Liver (tissue), 9 donors: ENCODE results near the gene TIMM17B. TPM values are rescaled to one million over a fixed set of nuclear protein-coding genes. Genes with fewer than 3 reads are reported as not detected.

Experiments
- DNase-seq: peaks from one replicate; pipeline ENCODE4 v3.0.0-alpha.2; 2017; ENCODE audit warnings: low spot score
- H3K27ac ChIP-seq, 2 donors: one replicate each; pipeline ENCODE4 v1.7.0; 2013; ENCODE audit warnings: inconsistent platforms in 2 of 2, low read length in 2 of 2, control low read depth in 1 of 2, low read depth in 1 of 2, mild to moderate bottlenecking in 1 of 2
- H3K27me3 ChIP-seq, 4 donors: one replicate each; pipeline versions ENCODE4 v1.6.1 to v1.7.0; 2013; ENCODE audit warnings: low read length in 3 of 4, inconsistent platforms in 1 of 4, mild to moderate bottlenecking in 1 of 4, moderate library complexity in 1 of 4; ENCODE audit not compliant: control insufficient read depth in 4 of 4, insufficient read depth in 4 of 4
- H3K36me3 ChIP-seq, 4 donors: one replicate each; pipeline versions ENCODE4 v1.6.1 to v1.7.0; 2013; ENCODE audit warnings: low read length in 3 of 4, mild to moderate bottlenecking in 3 of 4, low read depth in 1 of 4, moderate library complexity in 1 of 4; ENCODE audit not compliant: control insufficient read depth in 4 of 4, insufficient read depth in 3 of 4
- H3K4me1 ChIP-seq, 4 donors: one replicate each; pipeline versions ENCODE4 v1.6.1 to v1.7.0; 2013; ENCODE audit warnings: low read length in 3 of 4, mild to moderate bottlenecking in 3 of 4, moderate library complexity in 1 of 4; ENCODE audit not compliant: control insufficient read depth in 4 of 4, insufficient read depth in 4 of 4
- H3K4me3 ChIP-seq, 3 donors: one replicate each; pipeline versions ENCODE4 v1.6.1 to v1.7.0; 2013; ENCODE audit warnings: low read length in 3 of 3, control low read depth in 1 of 3, low read depth in 1 of 3, mild to moderate bottlenecking in 1 of 3
- H3K9ac ChIP-seq, 2 donors: one replicate each; pipeline ENCODE4 v1.7.0; 2013; ENCODE audit warnings: low read length in 2 of 2, mild to moderate bottlenecking in 2 of 2, moderate library complexity in 2 of 2, control low read depth in 1 of 2, low read depth in 1 of 2
- H3K9me3 ChIP-seq, 4 donors: one replicate each; pipeline versions ENCODE4 v1.6.1 to v1.7.0; 2013; ENCODE audit warnings: low read length in 3 of 4; ENCODE audit not compliant: control insufficient read depth in 4 of 4
- ATF3 ChIP-seq: IDR thresholded peaks from 2 replicates; pipeline ENCODE4 v1.6.1; 2016; ENCODE audit warnings: antibody characterized with exemption
- EGR1 ChIP-seq, 2 donors: IDR thresholded peaks; 2 replicates each; pipeline ENCODE4 v1.6.1; 2016 to 2018; ENCODE audit warnings: antibody characterized with exemption in 2 of 2, low read depth in 2 of 2
- FOXA1 ChIP-seq: IDR thresholded peaks from 2 replicates; pipeline ENCODE4 v1.6.1; 2016; ENCODE audit warnings: antibody characterized with exemption
- FOXA2 ChIP-seq: IDR thresholded peaks from 2 replicates; pipeline ENCODE4 v1.6.1; 2016; ENCODE audit warnings: antibody characterized with exemption
- GABPA ChIP-seq, 2 donors: IDR thresholded peaks in 1 of 2; conservative IDR thresholded peaks in 1 of 2; 2 replicates each; pipeline ENCODE4 v1.6.1; 2016; ENCODE audit warnings: antibody characterized with exemption in 2 of 2, mild to moderate bottlenecking in 1 of 2, moderate library complexity in 1 of 2
- HNF4A ChIP-seq, 2 donors: conservative IDR thresholded peaks; 2 replicates each; pipeline ENCODE4 v1.6.1; 2016; ENCODE audit warnings: antibody characterized with exemption in 2 of 2, mild to moderate bottlenecking in 2 of 2
- HNF4G ChIP-seq: IDR thresholded peaks from 2 replicates; pipeline ENCODE4 v1.6.1; 2016; ENCODE audit warnings: antibody characterized with exemption
- JUND ChIP-seq, 2 donors: IDR thresholded peaks; 2 replicates each; pipeline ENCODE4 v1.6.1; 2016; ENCODE audit warnings: antibody characterized with exemption in 2 of 2
- NR2F2 ChIP-seq: IDR thresholded peaks from 2 replicates; pipeline ENCODE4 v1.6.1; 2016; ENCODE audit warnings: antibody characterized with exemption
- RAD21 ChIP-seq, 2 donors: IDR thresholded peaks; 2 replicates each; pipeline ENCODE4 v1.6.1; 2016; ENCODE audit warnings: antibody characterized with exemption in 2 of 2, mild to moderate bottlenecking in 2 of 2
- RXRA ChIP-seq, 2 donors: IDR thresholded peaks; 2 replicates each; pipeline ENCODE4 v1.6.1; 2017 to 2018; ENCODE audit warnings: antibody characterized with exemption in 2 of 2, mild to moderate bottlenecking in 1 of 2
- SP1 ChIP-seq: IDR thresholded peaks from 2 replicates; pipeline ENCODE4 v1.6.1; 2018; ENCODE audit warnings: antibody characterized with exemption, mild to moderate bottlenecking
- TAF1 ChIP-seq: conservative IDR thresholded peaks from 2 replicates; pipeline ENCODE4 v1.6.1; 2016; ENCODE audit warnings: antibody characterized with exemption, mild to moderate bottlenecking
- YY1 ChIP-seq: IDR thresholded peaks from 2 replicates; pipeline ENCODE4 v1.6.1; 2016; ENCODE audit warnings: antibody characterized with exemption, mild to moderate bottlenecking
- ZBTB33 ChIP-seq: IDR thresholded peaks from 2 replicates; pipeline ENCODE4 v1.6.1; 2016; ENCODE audit warnings: antibody characterized with exemption
- WGBS: extraction: QIAGEN DNeasy Blood & Tissue Kit; methylation state at CpG from one replicate; pipeline ENCODE4 v1.1.7; 2013; 5-methylcytosine and 5-hydroxymethylcytosine counted together
- polyA plus RNA-seq, 2 donors: library from polyadenylated mRNA; stranded (reverse) in 1 of 2; unstranded in 1 of 2; fragments of 200-250 nt in 1 of 2; fragments of >200 nt in 1 of 2; fragmentation: Nextera tagmentation in 1 of 2; extraction: Ambion mirVana in 1 of 2; gene quantifications; one replicate each; pipeline versions ENCODE4 v1.2.1 to v1.2.3, GENCODE V29; 2013 to 2015
- total RNA-seq, 2 donors: library from RNA; depleted of rRNA; stranded (reverse); fragments of >200 nt; gene quantifications; one replicate each; pipeline ENCODE4 v1.2.3, GENCODE V29; 2014
- TF ChIP-seq, protein P1 (sequence below): fragments of 150-350 bp; IDR thresholded peaks from 2 replicates; pipeline ENCODE4 v1.5.1; 2017; ENCODE audit warnings: improper control_type of control experiment, low read depth, low read length; ENCODE audit not compliant: missing input control
- TF ChIP-seq, protein P2 (sequence below): IDR thresholded peaks from 2 replicates; pipeline ENCODE4 v1.6.1; 2016; ENCODE audit warnings: antibody characterized with exemption
- TF ChIP-seq, protein P3 (sequence below): IDR thresholded peaks from 2 replicates; pipeline ENCODE4 v1.6.1; 2016; ENCODE audit warnings: antibody characterized with exemption, mild to moderate bottlenecking
- donor health status: healthy.
- donor health status: healthy.
- donor health status: healthy.
- donor health status: healthy.
- donor health status: healthy.

TIMM17B gene
- total and polyA plus RNA-seq, 4 donors, result 22.8 to 53.1 (median 30.0) TPM

DNA sequence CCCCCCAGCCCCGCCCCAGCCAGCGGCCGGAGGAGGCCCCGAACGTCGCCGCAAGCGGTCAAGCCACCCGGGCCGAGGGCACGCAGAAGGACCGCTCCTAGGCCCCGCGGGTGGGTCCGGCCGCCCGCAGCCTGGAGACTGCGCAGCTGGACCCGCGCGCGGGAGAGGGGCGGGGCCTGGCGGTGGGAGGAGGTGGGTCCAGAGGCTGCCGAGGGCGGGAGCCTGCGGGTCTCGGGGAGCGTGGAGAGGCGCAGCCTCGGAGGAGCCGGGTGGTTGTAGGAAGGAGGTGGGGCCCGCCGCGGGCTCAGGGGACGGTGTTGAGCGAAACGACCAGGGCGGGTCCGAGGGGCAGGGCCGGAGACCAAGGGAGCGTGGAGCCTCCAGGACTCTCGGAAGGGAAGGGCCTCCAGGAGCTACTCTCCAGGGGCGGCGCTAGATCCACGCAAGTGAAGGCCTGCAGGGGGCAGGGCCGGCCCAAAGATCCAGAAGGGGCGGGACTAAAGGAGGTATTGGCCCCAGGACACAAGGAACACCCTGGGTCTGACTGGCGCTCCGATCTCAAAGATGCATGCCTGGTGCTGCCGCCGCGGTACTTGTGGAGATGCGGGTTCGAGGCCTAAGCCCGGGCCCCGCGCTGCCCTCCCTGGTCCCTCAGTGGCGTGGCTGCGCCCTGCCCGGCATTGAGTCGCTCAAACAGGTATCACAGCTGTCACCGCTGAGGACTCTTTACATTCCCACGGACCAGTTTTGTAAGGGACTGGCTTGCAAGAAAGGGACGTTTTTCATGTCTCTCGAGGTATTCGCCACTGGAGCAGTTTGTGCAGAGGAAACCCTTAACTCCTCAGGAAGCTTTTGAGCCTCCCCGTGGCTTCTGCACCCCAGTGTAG, 5.9 kb downstream of the TIMM17B start:
- Histone ChIP-seq H3K4me1 (peaks cover 5 to 13% (median 9%) of the 10 kb centered on the region in 4 donors), H3K9me3 (no peaks in the 10 kb centered on the region), H3K27me3 (no peaks in the 10 kb centered on the region), H3K9ac (no peak overlapping the region), H3K27ac (peak overlapping the region in 1 of 2 donors; percentile 54), H3K4me3 (peak overlapping the region in 2 of 3 donors; percentile 53 to 71), H3K36me3 (peaks cover 0 to 3% (median 0%) of the 10 kb centered on the region in 4 donors)
- DNase-seq, result peak; percentile 78
- whole genome bisulfite sequencing, result 3% methylated on average over 68 of the region's 68 CpGs
- no peak for TF ChIP-seq ZBTB33
- no peak for TF ChIP-seq FOXA1
- TF ChIP-seq FOXA2, result no peak
- TF ChIP-seq, protein P1, sequence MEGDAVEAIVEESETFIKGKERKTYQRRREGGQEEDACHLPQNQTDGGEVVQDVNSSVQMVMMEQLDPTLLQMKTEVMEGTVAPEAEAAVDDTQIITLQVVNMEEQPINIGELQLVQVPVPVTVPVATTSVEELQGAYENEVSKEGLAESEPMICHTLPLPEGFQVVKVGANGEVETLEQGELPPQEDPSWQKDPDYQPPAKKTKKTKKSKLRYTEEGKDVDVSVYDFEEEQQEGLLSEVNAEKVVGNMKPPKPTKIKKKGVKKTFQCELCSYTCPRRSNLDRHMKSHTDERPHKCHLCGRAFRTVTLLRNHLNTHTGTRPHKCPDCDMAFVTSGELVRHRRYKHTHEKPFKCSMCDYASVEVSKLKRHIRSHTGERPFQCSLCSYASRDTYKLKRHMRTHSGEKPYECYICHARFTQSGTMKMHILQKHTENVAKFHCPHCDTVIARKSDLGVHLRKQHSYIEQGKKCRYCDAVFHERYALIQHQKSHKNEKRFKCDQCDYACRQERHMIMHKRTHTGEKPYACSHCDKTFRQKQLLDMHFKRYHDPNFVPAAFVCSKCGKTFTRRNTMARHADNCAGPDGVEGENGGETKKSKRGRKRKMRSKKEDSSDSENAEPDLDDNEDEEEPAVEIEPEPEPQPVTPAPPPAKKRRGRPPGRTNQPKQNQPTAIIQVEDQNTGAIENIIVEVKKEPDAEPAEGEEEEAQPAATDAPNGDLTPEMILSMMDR, result peak; percentile 40
- peak; percentile 63 to 65 for TF ChIP-seq RAD21 (IDR thresholded peaks at IDR 0.05)
- TF ChIP-seq YY1, result no peak
- TF ChIP-seq HNF4G, result no peak
- TF ChIP-seq ATF3, result no peak
- no peak for TF ChIP-seq EGR1 (IDR thresholded peaks at IDR 0.05; ENCODE audit: low read depth in 2 of 2)
- TF ChIP-seq RXRA (IDR thresholded peaks at IDR 0.05), result no peak
- TF ChIP-seq, protein P2, sequence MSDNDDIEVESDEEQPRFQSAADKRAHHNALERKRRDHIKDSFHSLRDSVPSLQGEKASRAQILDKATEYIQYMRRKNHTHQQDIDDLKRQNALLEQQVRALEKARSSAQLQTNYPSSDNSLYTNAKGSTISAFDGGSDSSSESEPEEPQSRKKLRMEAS, result peak; percentile 9
- TF ChIP-seq SP1, result peak; percentile 16
- no peak for TF ChIP-seq NR2F2
- no peak for TF ChIP-seq JUND (IDR thresholded peaks at IDR 0.05)
- TF ChIP-seq GABPA (IDR thresholded peaks at IDR 0.05 in 1 of 2, conservative IDR thresholded peaks at IDR 0.05 in 1 of 2), result no peak
- TF ChIP-seq TAF1, result no peak
- peak in 1 of 2 donors; percentile 5 for TF ChIP-seq HNF4A (conservative IDR thresholded peaks at IDR 0.05)
- TF ChIP-seq, protein P3, sequence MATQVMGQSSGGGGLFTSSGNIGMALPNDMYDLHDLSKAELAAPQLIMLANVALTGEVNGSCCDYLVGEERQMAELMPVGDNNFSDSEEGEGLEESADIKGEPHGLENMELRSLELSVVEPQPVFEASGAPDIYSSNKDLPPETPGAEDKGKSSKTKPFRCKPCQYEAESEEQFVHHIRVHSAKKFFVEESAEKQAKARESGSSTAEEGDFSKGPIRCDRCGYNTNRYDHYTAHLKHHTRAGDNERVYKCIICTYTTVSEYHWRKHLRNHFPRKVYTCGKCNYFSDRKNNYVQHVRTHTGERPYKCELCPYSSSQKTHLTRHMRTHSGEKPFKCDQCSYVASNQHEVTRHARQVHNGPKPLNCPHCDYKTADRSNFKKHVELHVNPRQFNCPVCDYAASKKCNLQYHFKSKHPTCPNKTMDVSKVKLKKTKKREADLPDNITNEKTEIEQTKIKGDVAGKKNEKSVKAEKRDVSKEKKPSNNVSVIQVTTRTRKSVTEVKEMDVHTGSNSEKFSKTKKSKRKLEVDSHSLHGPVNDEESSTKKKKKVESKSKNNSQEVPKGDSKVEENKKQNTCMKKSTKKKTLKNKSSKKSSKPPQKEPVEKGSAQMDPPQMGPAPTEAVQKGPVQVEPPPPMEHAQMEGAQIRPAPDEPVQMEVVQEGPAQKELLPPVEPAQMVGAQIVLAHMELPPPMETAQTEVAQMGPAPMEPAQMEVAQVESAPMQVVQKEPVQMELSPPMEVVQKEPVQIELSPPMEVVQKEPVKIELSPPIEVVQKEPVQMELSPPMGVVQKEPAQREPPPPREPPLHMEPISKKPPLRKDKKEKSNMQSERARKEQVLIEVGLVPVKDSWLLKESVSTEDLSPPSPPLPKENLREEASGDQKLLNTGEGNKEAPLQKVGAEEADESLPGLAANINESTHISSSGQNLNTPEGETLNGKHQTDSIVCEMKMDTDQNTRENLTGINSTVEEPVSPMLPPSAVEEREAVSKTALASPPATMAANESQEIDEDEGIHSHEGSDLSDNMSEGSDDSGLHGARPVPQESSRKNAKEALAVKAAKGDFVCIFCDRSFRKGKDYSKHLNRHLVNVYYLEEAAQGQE, result no peak
